Liver (tissue), 9 donors: ENCODE measurements around the gene DDX1. TPM values are rescaled to one million over a fixed set of nuclear protein-coding genes. Genes with fewer than 3 reads are reported as not detected.

ENCODE experiments used
- DNase-seq: peaks from one replicate; pipeline ENCODE4 v3.0.0-alpha.2; 2017; ENCODE audit warnings: low spot score
- H3K27ac ChIP-seq, 2 donors: one replicate each; pipeline ENCODE4 v1.7.0; 2013; ENCODE audit warnings: inconsistent platforms in 2 of 2, low read length in 2 of 2, control low read depth in 1 of 2, low read depth in 1 of 2, mild to moderate bottlenecking in 1 of 2
- H3K27me3 ChIP-seq, 4 donors: one replicate each; pipeline versions ENCODE4 v1.6.1 to v1.7.0; 2013; ENCODE audit warnings: low read length in 3 of 4, inconsistent platforms in 1 of 4, mild to moderate bottlenecking in 1 of 4, moderate library complexity in 1 of 4; ENCODE audit not compliant: control insufficient read depth in 4 of 4, insufficient read depth in 4 of 4
- H3K36me3 ChIP-seq, 4 donors: one replicate each; pipeline versions ENCODE4 v1.6.1 to v1.7.0; 2013; ENCODE audit warnings: low read length in 3 of 4, mild to moderate bottlenecking in 3 of 4, low read depth in 1 of 4, moderate library complexity in 1 of 4; ENCODE audit not compliant: control insufficient read depth in 4 of 4, insufficient read depth in 3 of 4
- H3K4me1 ChIP-seq, 4 donors: one replicate each; pipeline versions ENCODE4 v1.6.1 to v1.7.0; 2013; ENCODE audit warnings: low read length in 3 of 4, mild to moderate bottlenecking in 3 of 4, moderate library complexity in 1 of 4; ENCODE audit not compliant: control insufficient read depth in 4 of 4, insufficient read depth in 4 of 4
- H3K4me3 ChIP-seq, 3 donors: one replicate each; pipeline versions ENCODE4 v1.6.1 to v1.7.0; 2013; ENCODE audit warnings: low read length in 3 of 3, control low read depth in 1 of 3, low read depth in 1 of 3, mild to moderate bottlenecking in 1 of 3
- H3K9ac ChIP-seq, 2 donors: one replicate each; pipeline ENCODE4 v1.7.0; 2013; ENCODE audit warnings: low read length in 2 of 2, mild to moderate bottlenecking in 2 of 2, moderate library complexity in 2 of 2, control low read depth in 1 of 2, low read depth in 1 of 2
- H3K9me3 ChIP-seq, 4 donors: one replicate each; pipeline versions ENCODE4 v1.6.1 to v1.7.0; 2013; ENCODE audit warnings: low read length in 3 of 4; ENCODE audit not compliant: control insufficient read depth in 4 of 4
- EGR1 ChIP-seq, 2 donors: IDR thresholded peaks; 2 replicates each; pipeline ENCODE4 v1.6.1; 2016 to 2018; ENCODE audit warnings: antibody characterized with exemption in 2 of 2, low read depth in 2 of 2
- GABPA ChIP-seq, 2 donors: IDR thresholded peaks in 1 of 2; conservative IDR thresholded peaks in 1 of 2; 2 replicates each; pipeline ENCODE4 v1.6.1; 2016; ENCODE audit warnings: antibody characterized with exemption in 2 of 2, mild to moderate bottlenecking in 1 of 2, moderate library complexity in 1 of 2
- HNF4A ChIP-seq, 2 donors: conservative IDR thresholded peaks; 2 replicates each; pipeline ENCODE4 v1.6.1; 2016; ENCODE audit warnings: antibody characterized with exemption in 2 of 2, mild to moderate bottlenecking in 2 of 2
- HNF4G ChIP-seq: IDR thresholded peaks from 2 replicates; pipeline ENCODE4 v1.6.1; 2016; ENCODE audit warnings: antibody characterized with exemption
- JUND ChIP-seq, 2 donors: IDR thresholded peaks; 2 replicates each; pipeline ENCODE4 v1.6.1; 2016; ENCODE audit warnings: antibody characterized with exemption in 2 of 2
- MAX ChIP-seq: IDR thresholded peaks from 2 replicates; pipeline ENCODE4 v1.6.1; 2016; ENCODE audit warnings: antibody characterized with exemption
- NR2F2 ChIP-seq: IDR thresholded peaks from 2 replicates; pipeline ENCODE4 v1.6.1; 2016; ENCODE audit warnings: antibody characterized with exemption
- RAD21 ChIP-seq, 2 donors: IDR thresholded peaks; 2 replicates each; pipeline ENCODE4 v1.6.1; 2016; ENCODE audit warnings: antibody characterized with exemption in 2 of 2, mild to moderate bottlenecking in 2 of 2
- RXRA ChIP-seq, 2 donors: IDR thresholded peaks; 2 replicates each; pipeline ENCODE4 v1.6.1; 2017 to 2018; ENCODE audit warnings: antibody characterized with exemption in 2 of 2, mild to moderate bottlenecking in 1 of 2
- SP1 ChIP-seq: IDR thresholded peaks from 2 replicates; pipeline ENCODE4 v1.6.1; 2018; ENCODE audit warnings: antibody characterized with exemption, mild to moderate bottlenecking
- TAF1 ChIP-seq: conservative IDR thresholded peaks from 2 replicates; pipeline ENCODE4 v1.6.1; 2016; ENCODE audit warnings: antibody characterized with exemption, mild to moderate bottlenecking
- WGBS: extraction: QIAGEN DNeasy Blood & Tissue Kit; methylation state at CpG from one replicate; pipeline ENCODE4 v1.1.7; 2013; 5-methylcytosine and 5-hydroxymethylcytosine counted together
- polyA plus RNA-seq, 2 donors: library from polyadenylated mRNA; stranded (reverse) in 1 of 2; unstranded in 1 of 2; fragments of 200-250 nt in 1 of 2; fragments of >200 nt in 1 of 2; fragmentation: Nextera tagmentation in 1 of 2; extraction: Ambion mirVana in 1 of 2; gene quantifications; one replicate each; pipeline versions ENCODE4 v1.2.1 to v1.2.3, GENCODE V29; 2013 to 2015
- total RNA-seq, 2 donors: library from RNA; depleted of rRNA; stranded (reverse); fragments of >200 nt; gene quantifications; one replicate each; pipeline ENCODE4 v1.2.3, GENCODE V29; 2014
- TF ChIP-seq, protein P1 (sequence below): fragments of 150-350 bp; IDR thresholded peaks from 2 replicates; pipeline ENCODE4 v1.5.1; 2017; ENCODE audit warnings: improper control_type of control experiment, low read depth, low read length; ENCODE audit not compliant: missing input control
- TF ChIP-seq, protein P2 (sequence below): IDR thresholded peaks from 2 replicates; pipeline ENCODE4 v1.6.1; 2016; ENCODE audit warnings: antibody characterized with exemption
- TF ChIP-seq, protein P3 (sequence below): IDR thresholded peaks from 2 replicates; pipeline ENCODE4 v1.6.1; 2016; ENCODE audit warnings: antibody characterized with exemption, mild to moderate bottlenecking
- donor health status: healthy.
- donor health status: healthy.
- donor health status: healthy.
- donor health status: healthy.
- donor health status: healthy.

Gene DDX1
- total and polyA plus RNA-seq, 4 donors = 31.7 to 43.9 (median 38.8) TPM

DNA sequence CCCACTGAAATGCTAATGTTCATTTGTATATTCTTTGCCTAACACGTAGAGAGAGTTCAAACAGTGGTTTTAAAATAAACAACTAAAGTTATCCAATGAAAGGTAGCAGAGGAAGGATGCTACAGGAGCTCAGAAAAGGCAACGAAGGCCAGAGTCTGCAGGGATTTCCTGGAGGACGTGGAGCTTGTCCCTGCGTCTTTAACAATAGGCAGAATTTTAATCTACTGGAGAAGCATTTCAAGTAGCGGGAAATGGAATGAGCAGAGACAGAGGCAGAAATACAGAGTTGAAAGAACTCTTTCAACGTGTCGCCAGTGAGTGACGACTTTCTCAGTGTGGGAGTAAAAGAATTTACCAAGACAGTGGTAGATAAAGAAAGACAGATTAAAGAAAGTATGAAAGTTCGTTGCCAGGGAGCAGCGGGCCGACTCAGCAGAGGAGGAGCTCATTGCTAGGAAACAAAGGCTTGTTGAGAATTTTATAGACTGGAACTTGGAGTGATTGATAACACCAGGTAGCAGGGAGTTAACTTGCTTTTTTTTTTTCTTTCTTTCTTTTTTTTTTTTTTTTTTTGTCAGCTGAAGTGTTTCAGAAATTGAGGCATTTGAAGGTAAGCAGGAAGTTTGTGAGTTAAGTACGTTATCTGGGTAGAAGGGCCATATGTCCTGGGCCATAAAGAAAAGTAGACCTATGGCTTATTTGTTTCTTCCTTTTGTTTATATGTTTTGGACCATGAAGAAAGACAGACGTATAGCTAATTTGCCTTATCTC, 29.9 kb upstream of the DDX1 start:
- TF ChIP-seq HNF4G (no peak), JUND (IDR thresholded peaks at IDR 0.05) (no peak), HNF4A (conservative IDR thresholded peaks at IDR 0.05) (peak in 1 of 2 donors; percentile 8), TAF1 (peak; percentile 30), GABPA (IDR thresholded peaks at IDR 0.05 in 1 of 2, conservative IDR thresholded peaks at IDR 0.05 in 1 of 2) (no peak), SP1 (peak; percentile 5), MAX (peak; percentile 1), EGR1 (IDR thresholded peaks at IDR 0.05; ENCODE audit: low read depth in 2 of 2) (no peak), NR2F2 (no peak), RAD21 (IDR thresholded peaks at IDR 0.05) (no peak)
- TF ChIP-seq, protein P1, sequence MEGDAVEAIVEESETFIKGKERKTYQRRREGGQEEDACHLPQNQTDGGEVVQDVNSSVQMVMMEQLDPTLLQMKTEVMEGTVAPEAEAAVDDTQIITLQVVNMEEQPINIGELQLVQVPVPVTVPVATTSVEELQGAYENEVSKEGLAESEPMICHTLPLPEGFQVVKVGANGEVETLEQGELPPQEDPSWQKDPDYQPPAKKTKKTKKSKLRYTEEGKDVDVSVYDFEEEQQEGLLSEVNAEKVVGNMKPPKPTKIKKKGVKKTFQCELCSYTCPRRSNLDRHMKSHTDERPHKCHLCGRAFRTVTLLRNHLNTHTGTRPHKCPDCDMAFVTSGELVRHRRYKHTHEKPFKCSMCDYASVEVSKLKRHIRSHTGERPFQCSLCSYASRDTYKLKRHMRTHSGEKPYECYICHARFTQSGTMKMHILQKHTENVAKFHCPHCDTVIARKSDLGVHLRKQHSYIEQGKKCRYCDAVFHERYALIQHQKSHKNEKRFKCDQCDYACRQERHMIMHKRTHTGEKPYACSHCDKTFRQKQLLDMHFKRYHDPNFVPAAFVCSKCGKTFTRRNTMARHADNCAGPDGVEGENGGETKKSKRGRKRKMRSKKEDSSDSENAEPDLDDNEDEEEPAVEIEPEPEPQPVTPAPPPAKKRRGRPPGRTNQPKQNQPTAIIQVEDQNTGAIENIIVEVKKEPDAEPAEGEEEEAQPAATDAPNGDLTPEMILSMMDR = no peak
- TF ChIP-seq, protein P2, sequence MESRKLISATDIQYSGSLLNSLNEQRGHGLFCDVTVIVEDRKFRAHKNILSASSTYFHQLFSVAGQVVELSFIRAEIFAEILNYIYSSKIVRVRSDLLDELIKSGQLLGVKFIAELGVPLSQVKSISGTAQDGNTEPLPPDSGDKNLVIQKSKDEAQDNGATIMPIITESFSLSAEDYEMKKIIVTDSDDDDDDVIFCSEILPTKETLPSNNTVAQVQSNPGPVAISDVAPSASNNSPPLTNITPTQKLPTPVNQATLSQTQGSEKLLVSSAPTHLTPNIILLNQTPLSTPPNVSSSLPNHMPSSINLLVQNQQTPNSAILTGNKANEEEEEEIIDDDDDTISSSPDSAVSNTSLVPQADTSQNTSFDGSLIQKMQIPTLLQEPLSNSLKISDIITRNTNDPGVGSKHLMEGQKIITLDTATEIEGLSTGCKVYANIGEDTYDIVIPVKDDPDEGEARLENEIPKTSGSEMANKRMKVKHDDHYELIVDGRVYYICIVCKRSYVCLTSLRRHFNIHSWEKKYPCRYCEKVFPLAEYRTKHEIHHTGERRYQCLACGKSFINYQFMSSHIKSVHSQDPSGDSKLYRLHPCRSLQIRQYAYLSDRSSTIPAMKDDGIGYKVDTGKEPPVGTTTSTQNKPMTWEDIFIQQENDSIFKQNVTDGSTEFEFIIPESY = no peak
- Histone ChIP-seq H3K27ac (peak overlapping the region; percentile 66 to 67), H3K9me3 (no peaks in the 10 kb centered on the region), H3K27me3 (no peaks in the 10 kb centered on the region), H3K36me3 (no peaks in the 10 kb centered on the region), H3K4me1 (peaks cover 4 to 15% (median 12%) of the 10 kb centered on the region in 4 donors), H3K9ac (peak overlapping the region; percentile 30 to 90), H3K4me3 (peak overlapping the region; percentile 69 to 91 (median 82))
- WGBS = 8% methylated on average over 13 of the region's 13 CpGs
- DNase-seq = peak; percentile 41

- DNase-seq = no peak
- TF ChIP-seq TAF1 = no peak
- TF ChIP-seq RAD21 (IDR thresholded peaks at IDR 0.05) = no peak
- TF ChIP-seq, protein P3, sequence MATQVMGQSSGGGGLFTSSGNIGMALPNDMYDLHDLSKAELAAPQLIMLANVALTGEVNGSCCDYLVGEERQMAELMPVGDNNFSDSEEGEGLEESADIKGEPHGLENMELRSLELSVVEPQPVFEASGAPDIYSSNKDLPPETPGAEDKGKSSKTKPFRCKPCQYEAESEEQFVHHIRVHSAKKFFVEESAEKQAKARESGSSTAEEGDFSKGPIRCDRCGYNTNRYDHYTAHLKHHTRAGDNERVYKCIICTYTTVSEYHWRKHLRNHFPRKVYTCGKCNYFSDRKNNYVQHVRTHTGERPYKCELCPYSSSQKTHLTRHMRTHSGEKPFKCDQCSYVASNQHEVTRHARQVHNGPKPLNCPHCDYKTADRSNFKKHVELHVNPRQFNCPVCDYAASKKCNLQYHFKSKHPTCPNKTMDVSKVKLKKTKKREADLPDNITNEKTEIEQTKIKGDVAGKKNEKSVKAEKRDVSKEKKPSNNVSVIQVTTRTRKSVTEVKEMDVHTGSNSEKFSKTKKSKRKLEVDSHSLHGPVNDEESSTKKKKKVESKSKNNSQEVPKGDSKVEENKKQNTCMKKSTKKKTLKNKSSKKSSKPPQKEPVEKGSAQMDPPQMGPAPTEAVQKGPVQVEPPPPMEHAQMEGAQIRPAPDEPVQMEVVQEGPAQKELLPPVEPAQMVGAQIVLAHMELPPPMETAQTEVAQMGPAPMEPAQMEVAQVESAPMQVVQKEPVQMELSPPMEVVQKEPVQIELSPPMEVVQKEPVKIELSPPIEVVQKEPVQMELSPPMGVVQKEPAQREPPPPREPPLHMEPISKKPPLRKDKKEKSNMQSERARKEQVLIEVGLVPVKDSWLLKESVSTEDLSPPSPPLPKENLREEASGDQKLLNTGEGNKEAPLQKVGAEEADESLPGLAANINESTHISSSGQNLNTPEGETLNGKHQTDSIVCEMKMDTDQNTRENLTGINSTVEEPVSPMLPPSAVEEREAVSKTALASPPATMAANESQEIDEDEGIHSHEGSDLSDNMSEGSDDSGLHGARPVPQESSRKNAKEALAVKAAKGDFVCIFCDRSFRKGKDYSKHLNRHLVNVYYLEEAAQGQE = no peak
- TF ChIP-seq RXRA (IDR thresholded peaks at IDR 0.05) = no peak
- TF ChIP-seq EGR1 (IDR thresholded peaks at IDR 0.05; ENCODE audit: low read depth in 2 of 2) = no peak
- no peak for TF ChIP-seq HNF4A (conservative IDR thresholded peaks at IDR 0.05)
- no peak for TF ChIP-seq MAX
- TF ChIP-seq HNF4G = no peak
- Histone ChIP-seq H3K9me3 (no peaks in the 10 kb centered on the region), H3K4me3 (no peak overlapping the region), H3K4me1 (peaks cover 4 to 15% (median 12%) of the 10 kb centered on the region in 4 donors), H3K27me3 (no peaks in the 10 kb centered on the region), H3K9ac (no peak overlapping the region), H3K36me3 (no peaks in the 10 kb centered on the region), H3K27ac (no peak overlapping the region)
- WGBS = 73% methylated on average over 6 of the region's 6 CpGs
These were observed 29.2 kb upstream of the DDX1 start for GRCh38 chr2:15562354-15563031.
